Upper lobe of left lung (tissue), 6 donors: Measurements from ENCODE around the gene FOXP1. TPM values are rescaled to one million over a fixed set of nuclear protein-coding genes. Genes with fewer than 3 reads are reported as not detected.

Source experiments
- ATAC-seq, 2 donors: fragments of 200-7000 bp; cut with Tn5 transposase; one replicate each; pipeline ENCODE4 v1.9.1; 2022; ENCODE audit warnings: mild to moderate bottlenecking in 2 of 2, moderate library complexity in 2 of 2; ENCODE audit not compliant: low FRiP score in 2 of 2
- DNase-seq, 2 donors: peaks; one replicate each; pipeline ENCODE4 v3.0.0-alpha.2; 2019 to 2020
- H3K27ac ChIP-seq, 4 donors: fragments of 200-600 bp; sonication (generic); one replicate each; pipeline ENCODE4 v1.5.1; 2016 to 2019
- H3K27me3 ChIP-seq, 4 donors: fragments of 200-600 bp; sonication (generic); one replicate each; pipeline ENCODE4 v1.5.1; 2017 to 2019
- H3K36me3 ChIP-seq, 4 donors: fragments of 200-600 bp; sonication (generic); one replicate each; pipeline ENCODE4 v1.5.1; 2016 to 2019
- H3K4me1 ChIP-seq, 4 donors: fragments of 200-600 bp; sonication (generic); one replicate each; pipeline ENCODE4 v1.5.1; 2018 to 2019
- H3K4me3 ChIP-seq, 4 donors: fragments of 200-600 bp; sonication (generic); one replicate each; pipeline ENCODE4 v1.5.1; 2017 to 2019; ENCODE audit warnings: mild to moderate bottlenecking in 2 of 4, moderate library complexity in 1 of 4
- H3K9me3 ChIP-seq, 4 donors: fragments of 200-600 bp; sonication (generic); one replicate each; pipeline ENCODE4 v1.5.1; 2018 to 2019
- CTCF ChIP-seq, 6 experiments: fragments of 450-650 bp in 4 of 6; fragments of 200-600 bp in 2 of 6; sonication (generic) in 2 of 6; IDR thresholded peaks; one replicate each; pipeline ENCODE4 v1.5.1; 2016 to 2019; ENCODE audit warnings: antibody characterized with exemption in 6 of 6
- EP300 ChIP-seq, 4 donors: sonication (generic); formaldehyde crosslinking; IDR thresholded peaks; one replicate each; pipeline ENCODE4 v1.5.1; 2017; ENCODE audit warnings: antibody characterized with exemption in 4 of 4, control low read depth in 2 of 4
- POLR2A ChIP-seq, 4 donors: fragments of 450-650 bp; IDR thresholded peaks; one replicate each; pipeline ENCODE4 v1.5.1; 2016 to 2017; ENCODE audit warnings: antibody characterized with exemption in 4 of 4, mild to moderate bottlenecking in 2 of 4
- POLR2AphosphoS5 ChIP-seq, 2 donors: sonication (generic); formaldehyde crosslinking; IDR thresholded peaks; one replicate each; pipeline ENCODE4 v1.5.1; 2017; ENCODE audit warnings: antibody characterized with exemption in 2 of 2
- WGBS, 2 donors: methylation state at CpG; one replicate each; pipeline ENCODE4 v1.1.5; 2017 to 2018; 5-methylcytosine and 5-hydroxymethylcytosine counted together
- total RNA-seq, 6 donors: library from RNA; depleted of rRNA in 4 of 6; stranded (reverse); fragments of >200 nt in 4 of 6; gene quantifications; one replicate each; pipeline versions ENCODE4 v1.1.0 to v1.2.1, GENCODE V29; 2016 to 2021
- donor health status: DM: no; HTN: no; CAD: no; lungs with moderate emphysema.
- donor health status: DM: no; HTN: yes; CAD: no; lungs with severe emphysema.

The FOXP1 gene
- total RNA-seq, 6 donors from 2014 or later: 103 to 248 (median 134) TPM

- no peak overlapping the region for H3K27ac ChIP-seq
- DNase-seq (no peak), ATAC-seq (no peak)
- no peaks in the 10 kb centered on the region for H3K9me3 ChIP-seq
- H3K27me3 ChIP-seq: no peaks in the 10 kb centered on the region
- no peaks in the 10 kb centered on the region for H3K4me1 ChIP-seq
- 97 to 100% methylated on average over 2 to 3 of the region's 3 CpGs for WGBS, 2 donors
- H3K4me3 ChIP-seq: no peak overlapping the region
- TF ChIP-seq EP300 (IDR thresholded peaks at IDR 0.05): no peak
- TF ChIP-seq POLR2A (IDR thresholded peaks at IDR 0.05): no peak
- no peak for TF ChIP-seq CTCF (IDR thresholded peaks at IDR 0.05)
- no peak for TF ChIP-seq POLR2AphosphoS5 (IDR thresholded peaks at IDR 0.05)
- H3K36me3 ChIP-seq: no peaks in the 10 kb centered on the region
Measured at GRCh38 chr3:71593106-71593505, 9.6 kb upstream of the FOXP1 start.

DNA sequence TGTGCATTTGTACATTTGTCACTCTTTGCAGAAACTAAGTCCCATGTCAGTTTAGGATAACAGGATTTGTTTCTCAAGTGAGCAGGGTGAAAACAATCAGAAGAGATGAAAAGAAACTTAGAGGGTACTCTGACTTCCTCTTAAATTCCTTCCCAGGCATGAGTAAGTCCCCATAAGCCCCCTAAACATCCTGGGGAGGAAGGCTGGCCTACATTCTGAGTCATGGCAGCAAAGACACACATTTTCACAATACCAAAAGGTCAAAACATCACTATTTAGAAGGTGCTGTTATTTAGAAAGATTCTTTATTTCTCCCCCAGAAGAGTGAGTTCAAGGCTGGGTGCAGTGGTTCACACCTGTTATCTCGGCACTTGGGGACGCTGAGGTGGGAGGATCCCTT is 7.6 kb upstream of the FOXP1 start:
- Histone ChIP-seq H3K36me3 (no peaks in the 10 kb centered on the region), H3K27me3 (no peaks in the 10 kb centered on the region), H3K4me3 (no peak overlapping the region), H3K9me3 (no peaks in the 10 kb centered on the region), H3K27ac (no peak overlapping the region), H3K4me1 (peaks cover 3 to 4% (median 4%) of the 10 kb centered on the region in 4 donors)
- no peak for TF ChIP-seq POLR2AphosphoS5 (IDR thresholded peaks at IDR 0.05)
- TF ChIP-seq EP300 (IDR thresholded peaks at IDR 0.05): no peak
- no peak for TF ChIP-seq POLR2A (IDR thresholded peaks at IDR 0.05)
- no peak for TF ChIP-seq CTCF (IDR thresholded peaks at IDR 0.05)
- 93 to 100% methylated on average over 2 of the region's 2 CpGs for WGBS, 2 donors
- no peak for ATAC-seq
- DNase-seq: no peak

GRCh38 chr3:71589132-71589531 is 5.6 kb upstream of the FOXP1 start:
- H3K4me3 ChIP-seq: no peak overlapping the region
- ATAC-seq (no peak), DNase-seq (no peak)
- H3K27ac ChIP-seq: no peak overlapping the region
- TF ChIP-seq POLR2A (IDR thresholded peaks at IDR 0.05) (no peak), CTCF (IDR thresholded peaks at IDR 0.05) (no peak), POLR2AphosphoS5 (IDR thresholded peaks at IDR 0.05) (no peak), EP300 (IDR thresholded peaks at IDR 0.05) (no peak)
- peaks cover 4 to 14% (median 6%) of the 10 kb centered on the region in 4 donors for H3K4me1 ChIP-seq
- WGBS, 2 donors: 76 to 82% methylated on average over 2 of the region's 2 CpGs
- no peaks in the 10 kb centered on the region for H3K36me3 ChIP-seq
- H3K9me3 ChIP-seq: no peaks in the 10 kb centered on the region
- H3K27me3 ChIP-seq: no peaks in the 10 kb centered on the region

DNA sequence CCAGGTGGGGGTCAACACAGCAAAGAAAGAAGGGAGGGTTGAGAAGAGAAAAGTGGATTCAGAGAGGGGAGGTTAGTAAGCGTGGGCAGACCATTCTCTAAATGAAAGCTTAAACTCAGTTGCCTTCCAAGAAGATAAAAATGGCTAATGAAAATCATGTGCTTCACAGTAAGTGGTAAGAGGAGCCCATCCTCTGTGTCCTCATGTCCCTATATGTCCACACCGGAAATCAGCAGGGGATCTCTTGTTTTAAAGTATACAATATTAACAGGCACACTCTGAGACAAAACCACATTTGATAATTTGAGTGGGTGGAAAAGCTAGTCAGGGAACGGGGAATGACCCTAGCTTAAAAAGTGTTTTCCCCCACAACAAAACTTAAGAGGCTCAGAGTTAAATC is 4.4 kb upstream of the FOXP1 start:
- DNase-seq: no peak
- 83 to 88% methylated on average over 3 of the region's 3 CpGs for WGBS, 2 donors
- TF ChIP-seq POLR2AphosphoS5 (IDR thresholded peaks at IDR 0.05) (no peak), CTCF (IDR thresholded peaks at IDR 0.05) (no peak)
- peaks cover 4 to 14% (median 6%) of the 10 kb centered on the region in 4 donors for H3K4me1 ChIP-seq
- no peak overlapping the region for H3K27ac ChIP-seq
- no peaks in the 10 kb centered on the region for H3K27me3 ChIP-seq
- no peak for ATAC-seq
- H3K9me3 ChIP-seq: no peaks in the 10 kb centered on the region
- no peaks in the 10 kb centered on the region for H3K36me3 ChIP-seq
- H3K4me3 ChIP-seq: no peak overlapping the region

DNA sequence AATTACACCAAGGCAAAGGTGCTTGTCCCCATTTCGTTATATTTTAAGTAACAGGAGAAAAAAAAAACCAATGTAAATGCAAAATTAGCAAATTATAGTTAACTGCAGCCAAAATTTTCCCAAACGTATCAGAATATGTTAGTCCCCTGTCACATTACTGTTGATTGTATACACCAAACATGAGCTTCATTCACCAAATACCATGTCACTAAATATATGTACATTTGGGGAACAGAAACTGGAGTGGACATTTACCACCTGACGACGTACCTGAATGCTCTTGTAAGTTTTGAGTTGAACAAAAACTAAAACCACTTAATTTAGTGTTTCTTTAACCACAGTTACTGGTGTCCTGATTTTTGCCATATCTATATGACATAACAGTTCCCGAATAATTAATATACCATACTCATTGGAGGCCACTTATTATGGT is 3.3 kb upstream of the FOXP1 start:
- TF ChIP-seq EP300 (IDR thresholded peaks at IDR 0.05) (no peak), CTCF (IDR thresholded peaks at IDR 0.05) (no peak)
- H3K27me3 ChIP-seq: no peaks in the 10 kb centered on the region
- 31 to 45% methylated on average over 5 of the region's 5 CpGs for WGBS, 2 donors

More for the DNA sequence above, 3.3 kb upstream of the FOXP1 start:
- H3K4me1 ChIP-seq: peaks cover 4 to 14% (median 6%) of the 10 kb centered on the region in 4 donors
- ATAC-seq: no peak
- H3K4me3 ChIP-seq: no peak overlapping the region
- H3K36me3 ChIP-seq: no peaks in the 10 kb centered on the region
- no peak for DNase-seq
- H3K9me3 ChIP-seq: no peaks in the 10 kb centered on the region
- no peak overlapping the region for H3K27ac ChIP-seq
